ENCODE measurements around the gene CT45A3.
"Not testable (repeated sequence)": the region's sequence is repeated elsewhere in the genome, so short reads cannot be mapped to it uniquely, and the experiment has no call there.

CT45A3 gene

GRCh38 chrX:135768091-135768490, at the start of gene CT45A3:
CT45A3 (minus strand) TSS chrX:135768191; CDS start chrX:135764444, 3,747 bp downstream.
- DNase-seq (ENCODE audit: low read depth): not testable (repeated sequence)

DNA sequence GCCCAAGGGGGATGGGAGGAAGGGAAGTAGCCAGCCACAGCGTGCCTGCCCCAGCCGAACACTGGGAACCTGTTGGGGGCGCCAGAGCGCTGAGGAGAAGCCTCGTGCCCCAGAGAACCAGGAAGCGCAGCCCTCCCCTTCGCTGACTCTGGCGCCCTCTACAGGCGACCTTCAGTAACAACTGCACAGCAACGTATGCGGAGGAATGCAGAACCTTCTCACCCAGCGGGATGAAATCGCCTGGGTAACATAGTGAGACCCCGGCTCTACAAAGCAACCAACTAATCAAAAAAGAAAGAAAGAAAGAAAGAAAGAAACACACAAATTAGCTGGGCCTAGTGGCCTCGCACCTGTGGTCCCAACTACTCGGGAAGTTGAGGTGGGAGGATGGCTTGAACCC, 34.7 kb upstream of the CT45A3 start, which contains the start of gene CT45A6:
CT45A6 (minus strand) TSS at position 101 of the 400 bp plus-strand sequence. CDS start 3,794 bp downstream, outside the sequence.
- DNase-seq (ENCODE audit: low read depth): not testable (repeated sequence)

DNA sequence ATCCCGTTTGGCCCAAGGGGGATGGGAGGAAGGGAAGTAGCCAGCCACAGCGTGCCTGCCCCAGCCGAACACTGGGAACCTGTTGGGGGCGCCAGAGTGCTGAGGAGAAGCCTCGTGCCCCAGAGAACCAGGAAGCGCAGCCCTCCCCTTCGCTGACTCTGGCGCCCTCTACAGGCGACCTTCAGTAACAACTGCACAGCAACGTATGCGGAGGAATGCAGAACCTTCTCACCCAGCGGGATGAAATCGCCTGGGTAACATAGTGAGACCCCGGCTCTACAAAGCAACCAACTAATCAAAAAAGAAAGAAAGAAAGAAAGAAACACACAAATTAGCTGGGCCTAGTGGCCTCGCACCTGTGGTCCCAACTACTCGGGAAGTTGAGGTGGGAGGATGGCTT, 17.4 kb upstream of the CT45A3 start, which contains the start of gene CT45A5:
CT45A5 (minus strand) TSS at position 101 of the 400 bp plus-strand sequence. CDS start 3,774 bp downstream, outside the sequence.
- DNase-seq (ENCODE audit: low read depth): not testable (repeated sequence)

- not testable (repeated sequence) for DNase-seq (ENCODE audit: low read depth)
Measured at GRCh38 chrX:135744739-135745138, 23.3 kb downstream of the CT45A3 start.

DNA sequence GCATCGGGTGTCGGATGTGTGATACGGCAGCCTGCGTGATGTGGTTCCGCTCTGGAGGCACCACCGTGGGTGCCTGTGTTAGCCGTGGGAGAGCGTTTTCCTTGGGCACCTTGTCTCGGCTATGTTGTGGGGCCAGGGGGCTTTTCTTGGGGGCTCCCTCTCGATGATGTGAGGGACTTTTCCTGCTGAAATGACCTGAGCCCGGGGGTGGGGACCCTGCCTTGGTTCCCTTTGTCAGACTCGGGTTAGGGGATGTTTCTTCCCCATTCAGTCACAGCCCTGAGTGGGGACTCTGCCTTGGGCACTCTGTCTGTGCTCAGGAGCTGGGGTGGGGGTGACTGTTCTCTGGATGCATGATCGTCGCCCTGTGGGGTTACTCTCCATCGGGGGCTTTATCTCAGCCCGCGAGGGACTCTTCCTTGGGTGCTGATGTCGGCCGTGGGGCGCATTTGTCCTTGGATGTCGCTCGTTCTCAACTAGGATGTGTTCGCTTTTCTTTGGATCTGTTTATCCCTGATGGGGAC, 26.7 kb downstream of the CT45A3 start:
- no peak for DNase-seq (ENCODE audit: low read depth)

- peak; percentile 32 for DNase-seq (ENCODE audit: low read depth)
Measured at GRCh38 chrX:135740681-135741149, 27.3 kb downstream of the CT45A3 start.

- DNase-seq (ENCODE audit: low read depth): peak; percentile 11
Measured at GRCh38 chrX:135737366-135738071, 30.5 kb downstream of the CT45A3 start.

GRCh38 chrX:135734666-135735065, 33.3 kb downstream of the CT45A3 start:
- DNase-seq (ENCODE audit: low read depth): not testable (repeated sequence)

GRCh38 chrX:135713795-135714194, 54.2 kb downstream of the CT45A3 start:
- DNase-seq (ENCODE audit: low read depth): no peak

- not testable (repeated sequence) for DNase-seq (ENCODE audit: low read depth)
Measured at GRCh38 chrX:135713183-135713689, 54.8 kb downstream of the CT45A3 start, which contains the start of gene CT45A1. CT45A1 (plus strand) TSS chrX:135713639; CDS start chrX:135718941, 5,302 bp downstream.

All from EH (cell line).